Body of pancreas (tissue), 4 donors: ENCODE data around the gene SIRPB2.

ENCODE experiments used
- POLR2A ChIP-seq, 3 donors: fragments of 450-650 bp; IDR thresholded peaks; one replicate each; pipeline ENCODE4 v1.6.1; 2016; ENCODE audit warnings: antibody characterized with exemption in 3 of 3, mild to moderate bottlenecking in 2 of 3
- TF ChIP-seq, protein P1 (sequence below), 7 experiments: fragments of 450-650 bp in 4 of 7; fragments of 200-600 bp in 3 of 7; sonication (generic) in 3 of 7; IDR thresholded peaks; one replicate each; pipeline ENCODE4 v1.5.1; 2016 to 2019; ENCODE audit warnings: antibody characterized with exemption in 7 of 7

- TF ChIP-seq, protein P1, sequence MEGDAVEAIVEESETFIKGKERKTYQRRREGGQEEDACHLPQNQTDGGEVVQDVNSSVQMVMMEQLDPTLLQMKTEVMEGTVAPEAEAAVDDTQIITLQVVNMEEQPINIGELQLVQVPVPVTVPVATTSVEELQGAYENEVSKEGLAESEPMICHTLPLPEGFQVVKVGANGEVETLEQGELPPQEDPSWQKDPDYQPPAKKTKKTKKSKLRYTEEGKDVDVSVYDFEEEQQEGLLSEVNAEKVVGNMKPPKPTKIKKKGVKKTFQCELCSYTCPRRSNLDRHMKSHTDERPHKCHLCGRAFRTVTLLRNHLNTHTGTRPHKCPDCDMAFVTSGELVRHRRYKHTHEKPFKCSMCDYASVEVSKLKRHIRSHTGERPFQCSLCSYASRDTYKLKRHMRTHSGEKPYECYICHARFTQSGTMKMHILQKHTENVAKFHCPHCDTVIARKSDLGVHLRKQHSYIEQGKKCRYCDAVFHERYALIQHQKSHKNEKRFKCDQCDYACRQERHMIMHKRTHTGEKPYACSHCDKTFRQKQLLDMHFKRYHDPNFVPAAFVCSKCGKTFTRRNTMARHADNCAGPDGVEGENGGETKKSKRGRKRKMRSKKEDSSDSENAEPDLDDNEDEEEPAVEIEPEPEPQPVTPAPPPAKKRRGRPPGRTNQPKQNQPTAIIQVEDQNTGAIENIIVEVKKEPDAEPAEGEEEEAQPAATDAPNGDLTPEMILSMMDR (IDR thresholded peaks at IDR 0.05) = no peak
- no peak for TF ChIP-seq POLR2A (IDR thresholded peaks at IDR 0.05)
Measured at GRCh38 chr20:1462001-1462400, 29.2 kb downstream of the SIRPB2 start.
